Astrocyte (in vitro differentiated cells and primary cell): ENCODE measurements around the gene OSGEPL1.

ENCODE experiments used
- EZH2 ChIP-seq: IDR thresholded peaks from 2 replicates; pipeline ENCODE4 v1.6.1; 2012; ENCODE audit warnings: mild to moderate bottlenecking, low read length, inconsistent platforms; ENCODE audit not compliant: insufficient read depth
- TF ChIP-seq, protein P1 (sequence below): IDR thresholded peaks from 2 replicates; pipeline ENCODE4 v1.5.1; 2011; ENCODE audit warnings: low read depth, mild to moderate bottlenecking, inconsistent platforms, low read length, moderate library complexity; ENCODE audit not compliant: insufficient read depth

DNA sequence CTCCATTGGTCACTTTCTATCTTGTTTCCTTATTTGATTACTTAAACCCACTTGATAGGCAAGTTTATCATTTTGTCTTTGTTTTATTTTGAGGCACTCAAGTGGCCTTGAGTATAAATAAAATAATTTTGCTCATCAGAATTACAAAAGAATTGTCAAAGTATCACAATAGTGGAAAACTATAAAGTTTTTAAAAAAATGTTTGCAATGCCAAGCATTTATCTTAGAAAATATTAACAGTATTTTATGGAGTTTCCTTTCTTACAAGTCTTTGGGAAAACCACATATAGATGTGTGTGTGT is 36.4 kb upstream of the OSGEPL1 start:
- TF ChIP-seq, protein P1, sequence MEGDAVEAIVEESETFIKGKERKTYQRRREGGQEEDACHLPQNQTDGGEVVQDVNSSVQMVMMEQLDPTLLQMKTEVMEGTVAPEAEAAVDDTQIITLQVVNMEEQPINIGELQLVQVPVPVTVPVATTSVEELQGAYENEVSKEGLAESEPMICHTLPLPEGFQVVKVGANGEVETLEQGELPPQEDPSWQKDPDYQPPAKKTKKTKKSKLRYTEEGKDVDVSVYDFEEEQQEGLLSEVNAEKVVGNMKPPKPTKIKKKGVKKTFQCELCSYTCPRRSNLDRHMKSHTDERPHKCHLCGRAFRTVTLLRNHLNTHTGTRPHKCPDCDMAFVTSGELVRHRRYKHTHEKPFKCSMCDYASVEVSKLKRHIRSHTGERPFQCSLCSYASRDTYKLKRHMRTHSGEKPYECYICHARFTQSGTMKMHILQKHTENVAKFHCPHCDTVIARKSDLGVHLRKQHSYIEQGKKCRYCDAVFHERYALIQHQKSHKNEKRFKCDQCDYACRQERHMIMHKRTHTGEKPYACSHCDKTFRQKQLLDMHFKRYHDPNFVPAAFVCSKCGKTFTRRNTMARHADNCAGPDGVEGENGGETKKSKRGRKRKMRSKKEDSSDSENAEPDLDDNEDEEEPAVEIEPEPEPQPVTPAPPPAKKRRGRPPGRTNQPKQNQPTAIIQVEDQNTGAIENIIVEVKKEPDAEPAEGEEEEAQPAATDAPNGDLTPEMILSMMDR: no peak
- no peak for TF ChIP-seq EZH2
